Measurements from ENCODE around the gene SLC38A3. TPM values are rescaled to one million over a fixed set of nuclear protein-coding genes. Genes with fewer than 3 reads are reported as not detected.
A peak's percentile ranks its signal among the peaks of the same experiment; 100 is the strongest.

The SLC38A3 gene
- total RNA-seq, 5 donors from 2014 or later (not counting 1 experiment from before 2014, with no cell fraction given), result 0.29 to 0.98 (median 0.44) TPM; not detected in 1

DNA sequence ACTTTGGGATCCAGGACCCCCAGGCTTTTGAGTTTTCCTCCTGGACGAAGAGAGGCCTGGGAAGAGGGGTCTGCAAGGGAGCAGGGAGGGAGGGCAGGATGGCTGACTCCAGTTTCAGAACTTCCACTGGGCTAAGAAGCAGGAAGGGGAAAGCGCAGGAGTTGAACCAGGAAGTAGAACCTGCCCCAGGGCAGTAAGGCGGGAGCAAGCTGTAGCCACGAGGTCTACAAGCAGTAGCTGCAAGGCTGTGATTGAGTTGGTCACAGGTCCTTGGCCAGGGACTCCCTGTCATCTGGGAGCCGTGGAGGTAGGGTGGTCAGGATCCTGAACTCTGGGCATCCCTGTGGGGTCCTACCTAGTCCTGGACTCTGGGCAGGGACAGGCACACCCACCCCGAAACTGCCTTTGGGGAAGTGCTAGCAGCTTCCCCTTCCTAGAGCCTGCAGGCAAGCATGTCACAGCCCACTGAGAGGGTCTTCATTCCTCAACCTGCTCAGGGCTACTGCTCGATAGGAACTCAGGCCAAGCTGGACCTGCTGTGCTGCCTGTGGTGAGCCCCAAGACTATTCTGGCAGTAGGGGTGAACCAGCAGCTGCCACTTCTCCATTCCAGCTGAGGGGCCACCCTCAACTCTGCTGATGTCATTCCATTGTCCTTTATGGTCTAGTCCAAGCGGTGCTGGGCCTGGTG, 25.2 kb downstream of the SLC38A3 start:
- Mint-ChIP-seq H3K4me1 (peaks cover 21 to 34% (median 32%) of the 10 kb centered on the region in 3 donors), H3K36me3 (no peaks in the 10 kb centered on the region), H3K4me3 (no peak overlapping the region), H3K27ac (no peak overlapping the region), H3K9me3 (no peaks in the 10 kb centered on the region), H3K27me3 (no peaks in the 10 kb centered on the region)
- no peaks in the 10 kb centered on the region for H3K9me3 ChIP-seq
- ATAC-seq (replicated peaks in 1 of 4), result no peak
- peaks cover 0 to 6% of the 10 kb centered on the region in 2 experiments for H3K27me3 ChIP-seq (replicated peaks in 1 of 2; ENCODE audit: control insufficient read depth in 2 of 2, extremely low read depth in 1 of 2, insufficient read depth in 2 of 2, low read length in 1 of 2)
- ChIA-PET POLR2A (no interaction called here), CTCF (interaction anchor here in 1 of 2 donors (1.3 to 1.7 kb wide), 2 partner anchors 13 to 16 kb away, joined by 4 to 5 read pairs; no protein-coding TSS in a partner anchor)
- no peaks in the 10 kb centered on the region for H3K36me3 ChIP-seq (ENCODE audit: control insufficient read depth in 2 of 2, extremely low read depth in 1 of 2, insufficient read depth in 1 of 2, low read length in 1 of 2)
- H3K27ac ChIP-seq (ENCODE audit: low read length), result no peak overlapping the region
- no peak overlapping the region for H3K4me3 ChIP-seq (ENCODE audit: control insufficient read depth in 1 of 2, extremely low read depth in 1 of 2, low read length in 1 of 2)
- H3K4me1 ChIP-seq (ENCODE audit: control insufficient read depth in 1 of 2, extremely low read depth in 1 of 2, insufficient read depth in 2 of 2, low read length in 2 of 2), result peaks cover 2 to 40% of the 10 kb centered on the region in 2 experiments
- 84% methylated on average over 7 of the region's 8 CpGs for WGBS (ENCODE audit: insufficient coverage)
- DNase-seq, result no peak

DNA sequence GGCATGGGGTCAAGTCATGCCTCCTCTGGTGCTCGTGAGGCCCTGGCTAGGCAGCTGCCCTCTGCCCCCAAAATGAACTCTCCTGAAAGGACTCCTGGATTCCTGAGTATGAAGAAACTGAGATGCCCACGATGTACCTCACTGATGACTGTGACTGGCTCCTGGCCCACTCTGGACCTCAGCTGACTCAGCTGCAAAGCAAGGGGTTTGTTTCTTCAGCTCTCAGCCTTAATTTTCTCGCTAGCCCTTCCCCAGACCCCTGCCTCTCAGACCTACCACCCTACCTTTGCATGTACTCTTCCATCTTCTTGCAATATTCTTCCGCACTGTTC, 25.7 kb downstream of the SLC38A3 start:
- ATAC-seq (replicated peaks in 1 of 4) (no peak), DNase-seq (no peak)
- no peak overlapping the region for H3K27ac ChIP-seq (ENCODE audit: low read length)
- no peaks in the 10 kb centered on the region for H3K9me3 ChIP-seq
- ChIA-PET CTCF (interaction anchor here in 1 of 2 donors (1.7 kb wide), 1 partner anchor 16 kb away, joined by 4 read pairs; no protein-coding TSS in a partner anchor), POLR2A (no interaction called here)
- Mint-ChIP-seq H3K4me1 (peaks cover 25 to 38% (median 33%) of the 10 kb centered on the region in 3 donors), H3K36me3 (no peaks in the 10 kb centered on the region), H3K27me3 (no peaks in the 10 kb centered on the region), H3K27ac (no peak overlapping the region), H3K9me3 (no peaks in the 10 kb centered on the region), H3K4me3 (no peak overlapping the region)
- H3K27me3 ChIP-seq (replicated peaks in 1 of 2; ENCODE audit: control insufficient read depth in 2 of 2, extremely low read depth in 1 of 2, insufficient read depth in 2 of 2, low read length in 1 of 2), result peaks cover 0 to 4% of the 10 kb centered on the region in 2 experiments
- no peak overlapping the region for H3K4me3 ChIP-seq (ENCODE audit: control insufficient read depth in 1 of 2, extremely low read depth in 1 of 2, low read length in 1 of 2)
- peaks cover 2 to 42% of the 10 kb centered on the region in 2 experiments for H3K4me1 ChIP-seq (ENCODE audit: control insufficient read depth in 1 of 2, extremely low read depth in 1 of 2, insufficient read depth in 2 of 2, low read length in 2 of 2)
- WGBS (ENCODE audit: insufficient coverage), result 90% methylated on average over 4 of the region's 4 CpGs
- no peaks in the 10 kb centered on the region for H3K36me3 ChIP-seq (ENCODE audit: control insufficient read depth in 2 of 2, extremely low read depth in 1 of 2, insufficient read depth in 1 of 2, low read length in 1 of 2)

DNA sequence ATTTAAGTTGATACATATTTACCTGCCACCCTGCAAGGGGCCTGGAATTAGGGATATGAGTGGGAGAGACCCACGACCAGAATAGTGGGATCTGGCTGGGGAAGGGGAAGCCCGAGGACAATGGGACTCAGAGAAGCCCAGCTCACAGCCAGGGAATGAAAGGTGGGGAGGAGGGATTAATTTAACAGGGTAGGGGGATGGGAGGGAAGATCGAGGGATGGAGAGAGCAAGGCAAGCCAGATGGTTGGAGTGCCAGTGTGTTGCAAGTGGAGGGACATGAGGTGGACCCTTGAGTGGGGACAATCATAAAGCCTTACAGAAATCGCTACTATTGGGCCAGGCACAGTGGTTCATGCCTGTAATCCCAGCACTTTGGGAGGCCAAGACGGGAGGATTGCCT, 26.5 kb downstream of the SLC38A3 start:
- no peak for DNase-seq
- Mint-ChIP-seq H3K27ac (no peak overlapping the region), H3K4me3 (no peak overlapping the region), H3K27me3 (no peaks in the 10 kb centered on the region), H3K9me3 (no peaks in the 10 kb centered on the region), H3K36me3 (no peaks in the 10 kb centered on the region), H3K4me1 (peaks cover 20 to 36% (median 29%) of the 10 kb centered on the region in 3 donors)
- Histone ChIP-seq H3K4me3 (ENCODE audit: control insufficient read depth in 1 of 2, extremely low read depth in 1 of 2, low read length in 1 of 2) (no peak overlapping the region), H3K36me3 (ENCODE audit: control insufficient read depth in 2 of 2, extremely low read depth in 1 of 2, insufficient read depth in 1 of 2, low read length in 1 of 2) (no peaks in the 10 kb centered on the region), H3K27ac (ENCODE audit: low read length) (no peak overlapping the region), H3K9me3 (no peaks in the 10 kb centered on the region), H3K4me1 (ENCODE audit: control insufficient read depth in 1 of 2, extremely low read depth in 1 of 2, insufficient read depth in 2 of 2, low read length in 2 of 2) (peaks cover 2 to 36% of the 10 kb centered on the region in 2 experiments), H3K27me3 (replicated peaks in 1 of 2; ENCODE audit: control insufficient read depth in 2 of 2, extremely low read depth in 1 of 2, insufficient read depth in 2 of 2, low read length in 1 of 2) (no peaks in the 10 kb centered on the region)
- 94% methylated on average over 4 of the region's 5 CpGs for WGBS (ENCODE audit: insufficient coverage)
- POLR2A ChIA-PET, result no interaction called here
- CTCF ChIA-PET, result interaction anchor here in 1 of 2 donors (0.6 to 1.7 kb wide), 2 partner anchors 15 to 1311 kb away, joined by 4 to 6 read pairs; no protein-coding TSS in a partner anchor
- ATAC-seq (replicated peaks in 1 of 4), result no peak

DNA sequence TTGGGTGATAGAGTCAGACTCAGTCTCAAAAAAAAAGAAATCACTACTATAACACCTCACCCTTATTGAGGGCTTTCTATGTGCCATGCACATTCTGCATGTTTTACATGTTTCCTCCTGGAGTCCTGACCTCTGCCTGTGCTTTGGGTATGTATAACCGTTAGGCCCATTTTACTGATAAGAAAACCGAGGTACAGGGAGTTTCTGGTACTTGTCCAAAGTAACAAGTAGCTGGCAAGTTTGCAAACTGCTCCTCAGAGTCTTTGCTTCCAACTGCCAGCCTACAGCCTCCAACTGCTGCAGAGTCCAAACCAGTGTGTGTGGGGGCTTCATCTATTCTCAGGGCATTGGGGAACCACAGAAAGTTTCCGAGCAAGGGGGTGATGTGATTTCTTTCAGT, 27.2 kb downstream of the SLC38A3 start:
- ChIA-PET POLR2A (no interaction called here), CTCF (interaction anchor here in 1 of 2 donors (0.6 kb wide), 1 partner anchor 1311 kb away, joined by 6 read pairs; no protein-coding TSS in a partner anchor)
- no peak overlapping the region for H3K4me3 Mint-ChIP-seq
- Histone ChIP-seq H3K9me3 (no peaks in the 10 kb centered on the region), H3K27me3 (replicated peaks in 1 of 2; ENCODE audit: control insufficient read depth in 2 of 2, extremely low read depth in 1 of 2, insufficient read depth in 2 of 2, low read length in 1 of 2) (no peaks in the 10 kb centered on the region), H3K4me1 (ENCODE audit: control insufficient read depth in 1 of 2, extremely low read depth in 1 of 2, insufficient read depth in 2 of 2, low read length in 2 of 2) (peaks cover 2 to 33% of the 10 kb centered on the region in 2 experiments), H3K36me3 (ENCODE audit: control insufficient read depth in 2 of 2, extremely low read depth in 1 of 2, insufficient read depth in 1 of 2, low read length in 1 of 2) (no peaks in the 10 kb centered on the region), H3K27ac (ENCODE audit: low read length) (no peak overlapping the region), H3K4me3 (ENCODE audit: control insufficient read depth in 1 of 2, extremely low read depth in 1 of 2, low read length in 1 of 2) (no peak overlapping the region)
- 77% methylated on average over 1 of the region's 3 CpGs for WGBS (ENCODE audit: insufficient coverage)
- no peak for ATAC-seq (replicated peaks in 1 of 4)
- peaks cover 16 to 36% (median 25%) of the 10 kb centered on the region in 3 donors for H3K4me1 Mint-ChIP-seq
- H3K27ac Mint-ChIP-seq, result peak overlapping the region in 1 of 2 donors; percentile 27
- no peaks in the 10 kb centered on the region for H3K27me3 Mint-ChIP-seq
- DNase-seq, result no peak
- no peaks in the 10 kb centered on the region for H3K9me3 Mint-ChIP-seq
- H3K36me3 Mint-ChIP-seq, result no peaks in the 10 kb centered on the region

DNA sequence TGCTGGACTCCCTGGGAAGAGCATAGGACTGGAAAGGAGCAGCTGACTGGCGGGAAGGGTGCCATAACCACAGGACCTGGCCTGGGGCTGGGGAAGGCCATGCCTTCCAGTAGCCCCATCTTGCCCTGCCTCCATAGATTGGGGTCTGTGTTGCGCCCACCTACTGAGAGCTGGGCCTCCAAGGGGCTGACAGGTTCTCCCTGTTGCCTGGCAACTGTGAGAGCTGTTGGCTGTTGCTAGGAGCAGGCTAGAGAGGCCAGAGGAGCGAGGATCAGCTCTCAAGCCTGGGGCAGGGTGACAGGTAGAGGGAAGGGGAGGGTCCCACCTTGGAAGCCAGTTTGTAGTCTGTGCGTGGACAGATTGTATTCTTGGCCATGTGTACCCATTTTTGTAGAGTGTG, 28.1 kb downstream of the SLC38A3 start:
- ChIA-PET POLR2A (interaction anchor here (0.6 kb wide), 2 partner anchors 104 to 124 kb away, joined by 6 to 7 read pairs; no protein-coding TSS in a partner anchor), CTCF (interaction anchor here in 1 of 2 donors (0.7 kb wide), 1 partner anchor 14 kb away, joined by 4 read pairs; no protein-coding TSS in a partner anchor)
- ATAC-seq (replicated peaks in 1 of 4) (no peak), DNase-seq (no peak)
- 91% methylated on average over 4 of the region's 4 CpGs for WGBS (ENCODE audit: insufficient coverage)
- H3K9me3 Mint-ChIP-seq, result no peaks in the 10 kb centered on the region
- Histone ChIP-seq H3K4me3 (ENCODE audit: control insufficient read depth in 1 of 2, extremely low read depth in 1 of 2, low read length in 1 of 2) (no peak overlapping the region), H3K4me1 (ENCODE audit: control insufficient read depth in 1 of 2, extremely low read depth in 1 of 2, insufficient read depth in 2 of 2, low read length in 2 of 2) (peaks cover 2 to 30% of the 10 kb centered on the region in 2 experiments), H3K27ac (ENCODE audit: low read length) (no peak overlapping the region), H3K36me3 (ENCODE audit: control insufficient read depth in 2 of 2, extremely low read depth in 1 of 2, insufficient read depth in 1 of 2, low read length in 1 of 2) (peaks cover 0 to 2% of the 10 kb centered on the region in 2 donors), H3K9me3 (no peaks in the 10 kb centered on the region), H3K27me3 (replicated peaks in 1 of 2; ENCODE audit: control insufficient read depth in 2 of 2, extremely low read depth in 1 of 2, insufficient read depth in 2 of 2, low read length in 1 of 2) (no peaks in the 10 kb centered on the region)
- H3K4me3 Mint-ChIP-seq, result peak overlapping the region in 1 of 3 donors; percentile 37
- H3K4me1 Mint-ChIP-seq, result peaks cover 15 to 36% (median 21%) of the 10 kb centered on the region in 3 donors
- no peak overlapping the region for H3K27ac Mint-ChIP-seq
- no peaks in the 10 kb centered on the region for H3K36me3 Mint-ChIP-seq
- H3K27me3 Mint-ChIP-seq, result no peaks in the 10 kb centered on the region

DNA sequence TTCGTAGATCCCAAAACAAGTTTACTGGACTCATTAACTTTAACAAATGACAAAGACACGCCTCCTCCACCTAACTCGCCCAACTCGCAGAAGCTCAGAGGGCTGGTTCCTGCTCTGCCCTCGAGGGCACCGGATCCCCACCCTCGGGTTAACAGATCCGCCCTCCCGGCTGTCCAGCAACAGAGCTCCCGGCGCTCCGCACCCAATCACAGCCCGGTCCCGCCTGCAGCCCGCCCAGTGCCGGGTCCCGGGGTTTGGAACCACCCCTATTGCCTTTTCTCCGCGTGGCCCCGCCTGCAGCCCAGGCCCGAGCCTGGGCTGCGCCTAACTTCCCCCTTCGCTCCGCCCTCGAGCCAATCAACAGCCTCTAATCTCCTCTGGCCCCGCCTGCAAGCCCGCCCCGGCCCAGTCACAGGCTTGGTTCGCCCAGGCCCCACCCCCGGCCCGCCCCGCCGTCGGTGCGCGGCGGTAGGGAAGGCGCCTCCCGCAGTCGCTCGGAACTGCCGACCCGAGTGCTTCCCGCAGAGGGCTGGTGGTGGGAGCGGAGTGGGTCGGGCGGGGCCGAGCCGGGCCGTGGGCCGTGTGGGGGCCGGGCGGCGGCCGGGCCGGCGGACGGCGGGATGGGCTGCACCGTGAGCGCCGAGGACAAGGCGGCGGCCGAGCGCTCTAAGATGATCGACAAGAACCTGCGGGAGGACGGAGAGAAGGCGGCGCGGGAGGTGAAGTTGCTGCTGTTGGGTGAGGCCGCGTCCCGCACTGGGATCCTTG, 30.8 kb downstream of the SLC38A3 start, which contains the start of gene GNAI2:
Gene GNAI2, plus strand, starts transcription at position 489 of the 768 bp plus-strand sequence. Its CDS starts 132 bp downstream, at position 621.
- no peaks in the 10 kb centered on the region for H3K9me3 ChIP-seq
- DNase-seq, result peak; percentile 96 to 100 (median 99)
- ChIA-PET CTCF (interaction anchor here (0.5 to 1.5 kb wide), 11 partner anchors 8 to 1248 kb away, joined by 3 to 31 read pairs (median 4); partner anchors contain the start of genes HYAL3 (in 1 of the 2) and NAA80 (in 1 of the 2)), POLR2A (interaction anchor here (0.5 to 1.5 kb wide), 9 partner anchors 8 to 792 kb away, joined by 3 to 8 read pairs (median 4); partner anchors contain the start of genes HYAL3 (in 1 of the 2) and NAA80 (in 1 of the 2))
- peak within 1 kb of the TSS; percentile 95 to 98 (median 97) for H3K4me3 Mint-ChIP-seq
- under 1% methylated on average over 64 of the region's 75 CpGs for WGBS (ENCODE audit: insufficient coverage)
- ATAC-seq (replicated peaks in 1 of 4), result peak; percentile 85 to 90 (median 88)
- no peaks in the 10 kb centered on the region for H3K27me3 Mint-ChIP-seq
- H3K4me3 ChIP-seq (ENCODE audit: control insufficient read depth in 1 of 2, extremely low read depth in 1 of 2, low read length in 1 of 2), result peak within 1 kb of the TSS; percentile 98 to 99
- H3K27ac Mint-ChIP-seq, result peak within 1 kb of the TSS; percentile 95 to 96
- no peaks in the 10 kb centered on the region for H3K9me3 Mint-ChIP-seq
- H3K36me3 Mint-ChIP-seq, result peaks cover 10% of the 10 kb centered on the region
- H3K36me3 ChIP-seq (ENCODE audit: control insufficient read depth in 2 of 2, extremely low read depth in 1 of 2, insufficient read depth in 1 of 2, low read length in 1 of 2), result peaks cover 7 to 24% of the 10 kb centered on the region in 2 donors
- no peaks in the 10 kb centered on the region for H3K27me3 ChIP-seq (replicated peaks in 1 of 2; ENCODE audit: control insufficient read depth in 2 of 2, extremely low read depth in 1 of 2, insufficient read depth in 2 of 2, low read length in 1 of 2)
- peaks cover 34 to 54% (median 39%) of the 10 kb centered on the region in 3 donors for H3K4me1 Mint-ChIP-seq
- H3K4me1 ChIP-seq (ENCODE audit: control insufficient read depth in 1 of 2, extremely low read depth in 1 of 2, insufficient read depth in 2 of 2, low read length in 2 of 2), result peaks cover 24 to 50% of the 10 kb centered on the region in 2 experiments
- peak within 1 kb of the TSS; percentile 82 for H3K27ac ChIP-seq (ENCODE audit: low read length)
